Measurements from ENCODE around the gene TRAF3. TPM values are rescaled to one million over a fixed set of nuclear protein-coding genes. Genes with fewer than 3 reads are reported as not detected.

TRAF3 gene
- polyA plus RNA-seq, 1 of the 3 experiments (the other 2 are of a cell fraction), result 17.9 TPM

DNA sequence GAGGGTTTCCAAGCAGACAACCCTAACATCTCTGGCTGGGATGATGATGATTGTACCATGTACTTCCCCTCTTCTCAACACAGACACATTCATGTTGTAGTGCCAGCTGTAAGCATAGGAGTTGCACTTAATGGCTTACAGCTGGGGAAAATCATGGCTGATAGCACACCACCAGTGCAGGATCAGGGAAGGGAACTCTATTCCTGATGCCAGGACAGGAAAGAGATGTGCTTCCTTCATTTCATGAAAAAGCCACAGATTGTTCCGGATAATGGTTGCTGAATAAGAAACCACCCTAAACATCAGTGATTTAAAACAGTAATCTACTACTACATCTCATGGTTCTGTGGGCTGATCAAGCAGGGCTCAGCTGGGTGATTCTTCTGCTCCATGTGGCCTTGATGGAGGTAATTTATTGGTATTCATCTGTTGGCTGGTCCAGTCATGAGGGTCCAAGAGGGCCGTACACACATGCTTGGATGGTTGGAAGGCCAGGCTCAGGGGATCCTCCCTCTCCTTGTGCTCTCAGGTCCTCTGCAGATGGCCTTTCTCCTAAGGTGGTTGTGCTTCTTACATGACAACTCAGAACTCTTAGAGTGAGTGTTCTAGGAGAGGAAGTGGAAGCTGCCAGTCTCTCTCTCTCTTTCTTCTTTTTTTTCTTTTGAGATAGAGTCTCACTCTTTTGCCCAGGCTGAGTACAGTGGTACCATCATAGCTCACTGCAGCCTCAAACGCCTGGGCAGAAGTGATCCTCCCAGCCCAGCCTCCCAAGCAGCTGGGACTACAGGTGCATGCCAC is 16.5 kb downstream of the TRAF3 start:
- H3K9me2 ChIP-seq, result no peaks in the 10 kb centered on the region
- H3K4me2 ChIP-seq, result no peak overlapping the region
- H4K20me1 ChIP-seq (ENCODE audit: insufficient read depth), result peaks cover 25% of the 10 kb centered on the region
- no peak overlapping the region for H3K9ac ChIP-seq
- H3K27me3 ChIP-seq (ENCODE audit: insufficient read depth), result no peaks in the 10 kb centered on the region
- POLR2A ChIA-PET, result no interaction called here
- 97% methylated on average over 3 of the region's 3 CpGs for WGBS (ENCODE audit: low lambda C conversion rate)
- no peak overlapping the region for H3K27ac ChIP-seq (ENCODE audit: low read depth in 2 of 2, low read length in 1 of 2)
- peaks cover 97% of the 10 kb centered on the region for H3K79me2 ChIP-seq (ENCODE audit: insufficient read depth)
- CTCF ChIA-PET, result no interaction called here
- H3K4me1 ChIP-seq (ENCODE audit: control insufficient read depth in 1 of 2, insufficient read depth in 2 of 2, low read depth in 1 of 2, low read length in 1 of 2), result peaks cover 0 to 4% of the 10 kb centered on the region in 2 experiments; a peak in 2 of 4 replicates
- no peak for TF ChIP-seq FOSL2 (IDR thresholded peaks at IDR 0.05; ENCODE audit: borderline replicate concordance, low read depth)
- TF ChIP-seq GABPA (IDR thresholded peaks at IDR 0.05; ENCODE audit: low read depth), result no peak
- TF ChIP-seq ELF1 (IDR thresholded peaks at IDR 0.05), result no peak
- no peak for TF ChIP-seq SIN3A (IDR thresholded peaks at IDR 0.05; ENCODE audit: borderline replicate concordance, low read depth, low read length)
- no peak for TF ChIP-seq JUND (IDR thresholded peaks at IDR 0.05)
- TF ChIP-seq, protein P1, sequence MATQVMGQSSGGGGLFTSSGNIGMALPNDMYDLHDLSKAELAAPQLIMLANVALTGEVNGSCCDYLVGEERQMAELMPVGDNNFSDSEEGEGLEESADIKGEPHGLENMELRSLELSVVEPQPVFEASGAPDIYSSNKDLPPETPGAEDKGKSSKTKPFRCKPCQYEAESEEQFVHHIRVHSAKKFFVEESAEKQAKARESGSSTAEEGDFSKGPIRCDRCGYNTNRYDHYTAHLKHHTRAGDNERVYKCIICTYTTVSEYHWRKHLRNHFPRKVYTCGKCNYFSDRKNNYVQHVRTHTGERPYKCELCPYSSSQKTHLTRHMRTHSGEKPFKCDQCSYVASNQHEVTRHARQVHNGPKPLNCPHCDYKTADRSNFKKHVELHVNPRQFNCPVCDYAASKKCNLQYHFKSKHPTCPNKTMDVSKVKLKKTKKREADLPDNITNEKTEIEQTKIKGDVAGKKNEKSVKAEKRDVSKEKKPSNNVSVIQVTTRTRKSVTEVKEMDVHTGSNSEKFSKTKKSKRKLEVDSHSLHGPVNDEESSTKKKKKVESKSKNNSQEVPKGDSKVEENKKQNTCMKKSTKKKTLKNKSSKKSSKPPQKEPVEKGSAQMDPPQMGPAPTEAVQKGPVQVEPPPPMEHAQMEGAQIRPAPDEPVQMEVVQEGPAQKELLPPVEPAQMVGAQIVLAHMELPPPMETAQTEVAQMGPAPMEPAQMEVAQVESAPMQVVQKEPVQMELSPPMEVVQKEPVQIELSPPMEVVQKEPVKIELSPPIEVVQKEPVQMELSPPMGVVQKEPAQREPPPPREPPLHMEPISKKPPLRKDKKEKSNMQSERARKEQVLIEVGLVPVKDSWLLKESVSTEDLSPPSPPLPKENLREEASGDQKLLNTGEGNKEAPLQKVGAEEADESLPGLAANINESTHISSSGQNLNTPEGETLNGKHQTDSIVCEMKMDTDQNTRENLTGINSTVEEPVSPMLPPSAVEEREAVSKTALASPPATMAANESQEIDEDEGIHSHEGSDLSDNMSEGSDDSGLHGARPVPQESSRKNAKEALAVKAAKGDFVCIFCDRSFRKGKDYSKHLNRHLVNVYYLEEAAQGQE (IDR thresholded peaks at IDR 0.05; ENCODE audit: low read depth, low read length), result no peak
- no peak for TF ChIP-seq NRF1 (IDR thresholded peaks at IDR 0.05; ENCODE audit: low read depth, low read length)
- no peak for TF ChIP-seq RFX5 (IDR thresholded peaks at IDR 0.05; ENCODE audit: low read length)
- TF ChIP-seq POLR2AphosphoS5 (IDR thresholded peaks at IDR 0.05; ENCODE audit: low read depth, low read length), result no peak
- no peak for TF ChIP-seq FOXJ3 (CRISPR knock-in tag; IDR thresholded peaks at IDR 0.05)
- peaks cover 0 to 5% of the 10 kb centered on the region in 2 experiments for H3K36me3 ChIP-seq (replicated peaks in 1 of 2; ENCODE audit: control insufficient read depth in 1 of 2, insufficient read depth in 2 of 2, low read length in 1 of 2)
- no peak for DNase-seq
- no peaks in the 10 kb centered on the region for H3K9me3 ChIP-seq
- no peak overlapping the region for H3K4me3 ChIP-seq (ENCODE audit: low read depth in 2 of 2, low read length in 1 of 2)
- no peaks in the 10 kb centered on the region for H3F3A ChIP-seq (replicated peaks; ENCODE audit: insufficient read depth)
- H2AFZ ChIP-seq (ENCODE audit: low read depth), result no peak overlapping the region

DNA sequence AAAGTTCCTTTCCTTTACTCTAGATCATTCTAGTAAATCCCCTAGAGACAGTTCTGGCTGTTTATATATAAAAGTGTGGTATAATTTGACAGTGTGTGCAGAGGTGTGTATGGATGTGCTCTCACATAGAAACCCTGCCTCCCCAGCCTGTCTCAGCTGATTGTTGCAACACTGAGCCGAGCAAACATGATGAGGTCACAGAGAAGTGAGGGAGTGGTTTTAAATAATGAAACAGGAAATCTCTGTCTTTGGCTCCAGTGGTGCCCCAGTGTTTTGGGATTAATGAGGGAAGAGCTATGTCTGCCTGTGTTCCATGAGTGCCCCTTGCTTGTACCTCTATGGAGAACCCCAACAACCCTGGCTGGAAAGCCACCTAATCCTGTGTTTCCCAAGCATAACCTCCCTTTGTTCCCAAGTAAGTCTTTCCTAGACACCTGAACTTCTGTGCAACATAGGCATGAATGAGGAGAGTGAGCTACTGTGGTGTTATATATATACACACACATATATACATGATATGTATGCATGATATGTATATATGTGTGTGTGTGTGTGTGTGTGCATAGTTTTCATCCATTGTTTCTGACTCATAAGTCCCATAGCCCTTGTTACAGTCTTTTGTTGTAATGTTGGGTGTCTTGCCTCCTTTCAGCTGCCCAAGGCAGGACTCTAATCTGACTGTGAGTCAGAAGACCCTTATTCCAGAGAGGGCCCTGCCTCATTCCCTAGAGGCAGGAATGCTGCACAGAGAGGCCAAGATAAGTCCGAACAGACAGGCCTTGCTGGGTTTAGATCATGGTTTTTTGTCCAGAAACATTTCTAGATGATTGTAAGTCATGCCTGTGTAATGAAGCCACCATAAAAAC is 18.0 kb downstream of the TRAF3 start:
- WGBS (ENCODE audit: low lambda C conversion rate), result 48% methylated on average over 2 of the region's 2 CpGs
- peaks cover 91% of the 10 kb centered on the region for H3K79me2 ChIP-seq (ENCODE audit: insufficient read depth)

More for the DNA sequence above, 18.0 kb downstream of the TRAF3 start:
- Histone ChIP-seq H3K4me1 (ENCODE audit: control insufficient read depth in 1 of 2, insufficient read depth in 2 of 2, low read depth in 1 of 2, low read length in 1 of 2) (peaks cover 3 to 8% of the 10 kb centered on the region in 2 experiments; a peak in 2 of 4 replicates), H4K20me1 (ENCODE audit: insufficient read depth) (peaks cover 41% of the 10 kb centered on the region), H3K36me3 (replicated peaks in 1 of 2; ENCODE audit: control insufficient read depth in 1 of 2, insufficient read depth in 2 of 2, low read length in 1 of 2) (peaks cover 0 to 5% of the 10 kb centered on the region in 2 experiments), H2AFZ (ENCODE audit: low read depth) (no peak overlapping the region), H3K4me3 (ENCODE audit: low read depth in 2 of 2, low read length in 1 of 2) (no peak overlapping the region), H3K9me2 (no peaks in the 10 kb centered on the region), H3K9me3 (no peaks in the 10 kb centered on the region), H3K27me3 (ENCODE audit: insufficient read depth) (no peaks in the 10 kb centered on the region), H3K27ac (ENCODE audit: low read depth in 2 of 2, low read length in 1 of 2) (peak overlapping the region in 1 of 2 experiments; percentile 80; a peak in 2 of 4 replicates), H3K4me2 (peak overlapping the region; percentile 51), H3K9ac (peak overlapping the region; percentile 32; the same call in 1 of the 2 replicates), H3F3A (replicated peaks; ENCODE audit: insufficient read depth) (no peaks in the 10 kb centered on the region)
- DNase-seq, result no peak
- ChIA-PET POLR2A (no interaction called here), CTCF (interaction anchor here (1.3 kb wide), 1 partner anchor 11 kb away, joined by 3 read pairs; no protein-coding TSS in a partner anchor)
- TF ChIP-seq POLR2AphosphoS5 (IDR thresholded peaks at IDR 0.05; ENCODE audit: low read depth, low read length), result no peak
- TF ChIP-seq, protein P2, sequence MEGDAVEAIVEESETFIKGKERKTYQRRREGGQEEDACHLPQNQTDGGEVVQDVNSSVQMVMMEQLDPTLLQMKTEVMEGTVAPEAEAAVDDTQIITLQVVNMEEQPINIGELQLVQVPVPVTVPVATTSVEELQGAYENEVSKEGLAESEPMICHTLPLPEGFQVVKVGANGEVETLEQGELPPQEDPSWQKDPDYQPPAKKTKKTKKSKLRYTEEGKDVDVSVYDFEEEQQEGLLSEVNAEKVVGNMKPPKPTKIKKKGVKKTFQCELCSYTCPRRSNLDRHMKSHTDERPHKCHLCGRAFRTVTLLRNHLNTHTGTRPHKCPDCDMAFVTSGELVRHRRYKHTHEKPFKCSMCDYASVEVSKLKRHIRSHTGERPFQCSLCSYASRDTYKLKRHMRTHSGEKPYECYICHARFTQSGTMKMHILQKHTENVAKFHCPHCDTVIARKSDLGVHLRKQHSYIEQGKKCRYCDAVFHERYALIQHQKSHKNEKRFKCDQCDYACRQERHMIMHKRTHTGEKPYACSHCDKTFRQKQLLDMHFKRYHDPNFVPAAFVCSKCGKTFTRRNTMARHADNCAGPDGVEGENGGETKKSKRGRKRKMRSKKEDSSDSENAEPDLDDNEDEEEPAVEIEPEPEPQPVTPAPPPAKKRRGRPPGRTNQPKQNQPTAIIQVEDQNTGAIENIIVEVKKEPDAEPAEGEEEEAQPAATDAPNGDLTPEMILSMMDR (IDR thresholded peaks at IDR 0.05), result peak; percentile 58

Measured in SK-N-SH (cell line).